ENCODE results near the gene LAMA4.

- TF ChIP-seq EZH2 (IDR thresholded peaks at IDR 0.05; ENCODE audit: low read length, unreplicated experiment) (no peak), CTCF (conservative IDR thresholded peaks at IDR 0.05; ENCODE audit: low read depth, low read length) (no peak), EZH2phosphoT487 (IDR thresholded peaks at IDR 0.05; ENCODE audit: borderline replicate concordance, low read length) (no peak)
These were observed 34.1 kb upstream of the LAMA4 start for GRCh38 chr6:112288475-112288874.
